Cerebellar cortex (tissue), 1 donor: ENCODE data around the gene SETBP1.
"Not testable (repeated sequence)": the region's sequence is repeated elsewhere in the genome, so short reads cannot be mapped to it uniquely, and the experiment has no call there.

Experiments
- DNase-seq: peaks from one replicate; pipeline ENCODE4 v3.0.0-alpha.2; 2015; ENCODE audit warnings: low spot score

The SETBP1 gene

DNA sequence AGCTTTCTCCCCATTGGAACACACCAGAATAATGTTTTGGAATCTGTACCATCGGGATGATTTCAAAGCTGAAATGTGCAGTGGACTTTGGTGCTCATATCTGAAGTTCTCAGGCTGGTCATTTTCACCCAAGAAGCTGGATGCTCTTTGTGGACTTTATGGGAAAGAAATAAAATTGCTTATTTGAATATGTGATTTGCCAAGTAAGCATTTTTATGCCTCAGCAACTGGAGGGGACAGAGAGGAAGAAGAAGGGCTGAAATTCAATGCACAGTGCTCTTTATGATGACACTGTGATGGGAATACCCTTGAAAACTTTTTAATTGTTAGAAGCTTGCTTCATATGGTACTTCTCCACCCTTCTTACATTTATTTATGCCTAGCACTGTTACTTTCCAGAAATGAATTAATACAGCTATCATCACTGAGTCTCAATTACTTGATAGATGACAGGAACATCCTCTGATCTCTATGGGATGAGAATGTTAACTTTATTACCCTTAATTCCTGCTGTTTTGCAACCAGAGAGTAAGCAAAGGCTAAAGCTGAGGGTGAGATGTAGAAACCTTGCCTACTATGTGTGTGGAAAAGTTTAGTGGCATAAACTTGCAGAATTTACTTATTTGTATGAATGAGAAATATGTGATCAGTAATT, 23.6 kb downstream of the SETBP1 start:
- no peak for DNase-seq

DNA sequence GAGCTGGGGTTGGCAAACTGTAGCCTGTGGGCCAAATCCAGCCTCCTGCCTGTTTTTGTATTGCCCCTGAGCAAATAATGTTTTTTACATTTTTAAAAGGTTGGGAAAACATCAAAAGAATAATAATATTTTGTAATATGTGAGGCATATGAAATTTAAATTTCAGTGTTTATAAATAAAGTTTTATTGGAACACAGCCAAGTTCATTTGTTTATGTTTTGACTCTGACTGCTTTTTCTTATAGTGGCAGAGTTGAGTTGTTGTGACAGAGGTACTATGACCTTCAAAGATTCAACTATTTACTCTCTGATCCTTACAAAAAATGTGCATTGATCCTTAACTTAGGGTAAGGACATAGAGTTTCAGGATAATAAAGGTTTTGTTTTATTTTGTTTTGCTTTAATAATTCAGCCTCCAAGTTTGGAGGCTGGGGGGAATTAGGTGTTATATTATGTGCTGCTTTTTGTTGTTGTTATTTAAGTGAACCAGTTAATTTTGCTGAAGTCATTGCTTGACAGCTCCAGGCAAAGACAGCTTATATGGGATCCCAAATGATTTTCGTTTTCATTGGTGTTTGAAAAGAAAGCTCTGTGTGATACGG, 24.5 kb downstream of the SETBP1 start:
- DNase-seq = no peak

DNA sequence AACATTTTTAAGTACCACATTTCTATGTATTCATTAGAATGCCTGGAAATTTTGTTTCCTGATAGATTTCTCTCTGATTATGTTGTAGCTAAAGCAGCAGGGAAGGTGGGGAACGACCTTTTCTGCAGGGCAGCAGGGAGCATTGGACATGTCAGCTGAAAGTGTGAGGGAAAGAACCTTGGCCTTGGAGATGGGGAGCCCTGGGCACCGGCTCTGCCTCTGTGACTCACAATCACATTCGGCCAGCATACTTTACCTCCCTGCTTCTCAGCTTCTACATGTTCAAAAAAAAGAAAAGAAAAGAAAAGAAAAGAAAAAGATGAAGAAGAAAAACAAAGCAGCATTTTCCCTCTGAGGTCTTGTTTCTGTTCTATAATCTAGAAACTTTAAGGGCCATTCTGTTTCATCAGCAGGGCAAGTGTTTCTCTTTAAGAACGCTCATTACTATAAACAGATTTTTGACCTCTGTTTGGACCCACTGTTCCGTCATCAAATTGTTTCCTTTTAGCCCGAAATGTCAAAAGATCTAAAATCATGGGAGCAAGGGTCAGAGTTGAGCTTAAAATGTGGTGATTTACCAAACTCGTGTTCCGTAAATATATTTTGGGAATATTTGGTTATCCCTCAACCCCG, 27.9 kb downstream of the SETBP1 start:
- no peak for DNase-seq

DNA sequence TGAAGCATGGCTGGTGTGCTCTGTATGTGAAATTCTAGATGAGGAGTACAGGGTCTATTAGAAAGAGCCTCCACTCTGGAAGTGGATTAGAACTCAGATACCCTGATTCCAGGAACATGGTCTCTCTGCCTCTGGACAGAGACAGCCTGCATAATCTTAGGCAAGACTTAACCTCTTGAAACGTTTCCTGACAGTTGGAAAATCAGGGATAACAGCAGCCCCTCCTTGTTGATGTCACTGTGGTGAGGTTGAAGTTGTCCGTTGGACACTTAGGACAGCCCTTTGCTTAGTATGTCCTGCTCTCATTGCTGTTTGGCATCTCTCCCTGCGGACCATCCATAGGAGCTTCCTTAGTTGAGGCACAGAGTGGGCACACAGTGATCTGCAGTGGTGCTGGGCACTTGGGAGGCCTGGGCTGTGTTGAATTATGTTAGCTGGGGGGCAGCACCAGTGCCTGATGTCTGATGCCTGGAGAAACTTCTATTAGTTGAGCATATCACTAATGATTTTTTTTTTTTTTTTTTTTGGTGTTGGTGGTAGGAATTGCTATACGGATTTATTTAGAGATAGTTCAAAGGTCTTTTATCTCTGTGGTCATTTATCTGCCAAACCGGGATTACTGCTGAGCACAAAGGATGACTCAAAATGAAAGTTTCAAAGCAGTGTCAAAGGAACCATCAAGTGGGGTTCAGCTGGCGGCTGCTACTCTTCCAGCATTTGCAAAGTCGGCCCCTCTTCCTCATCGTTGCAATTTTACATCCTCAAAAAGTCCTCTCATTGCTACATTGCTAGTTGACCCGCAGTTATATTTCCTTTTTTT, 28.8 kb downstream of the SETBP1 start:
- DNase-seq = no peak

DNA sequence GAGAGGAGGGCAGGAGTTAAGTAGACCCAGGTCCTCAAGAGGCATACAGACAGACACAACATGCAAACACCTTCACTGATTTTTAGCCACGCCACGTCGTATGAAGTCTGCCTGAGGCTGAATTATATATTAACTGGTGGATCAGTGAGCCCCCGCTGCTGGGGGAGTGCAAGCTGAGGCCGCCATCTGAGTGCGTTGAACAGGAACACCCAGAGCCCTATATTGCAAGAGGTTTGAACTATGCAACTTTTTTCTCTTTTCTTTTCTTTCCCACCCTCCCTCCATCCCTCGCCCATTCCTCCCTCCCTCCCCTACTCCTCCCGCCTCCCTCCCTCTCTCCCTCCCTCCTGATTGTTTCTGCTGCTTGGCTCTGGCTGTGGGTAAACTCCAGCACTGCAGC, 30.2 kb downstream of the SETBP1 start:
- DNase-seq = no peak

DNA sequence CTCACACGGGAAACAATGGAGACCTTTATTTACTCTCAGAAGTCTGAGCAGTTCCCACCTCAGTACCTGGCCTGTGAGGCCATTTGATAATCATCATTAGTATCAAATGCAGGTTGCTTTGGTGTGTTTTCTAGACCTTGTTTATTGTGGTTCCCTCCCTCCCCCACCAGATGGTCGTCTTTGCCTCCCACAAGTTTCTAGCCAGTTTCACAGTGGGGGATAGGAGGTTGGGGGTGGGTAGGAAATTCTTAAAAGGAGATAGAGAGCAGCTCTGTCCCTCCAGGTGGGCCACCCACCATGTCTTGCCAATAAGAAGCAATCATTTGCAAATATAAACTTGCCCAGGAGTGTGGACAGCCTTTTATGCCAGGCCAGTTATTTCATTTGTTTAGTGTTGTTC, 31.3 kb downstream of the SETBP1 start:
- no peak for DNase-seq

DNA sequence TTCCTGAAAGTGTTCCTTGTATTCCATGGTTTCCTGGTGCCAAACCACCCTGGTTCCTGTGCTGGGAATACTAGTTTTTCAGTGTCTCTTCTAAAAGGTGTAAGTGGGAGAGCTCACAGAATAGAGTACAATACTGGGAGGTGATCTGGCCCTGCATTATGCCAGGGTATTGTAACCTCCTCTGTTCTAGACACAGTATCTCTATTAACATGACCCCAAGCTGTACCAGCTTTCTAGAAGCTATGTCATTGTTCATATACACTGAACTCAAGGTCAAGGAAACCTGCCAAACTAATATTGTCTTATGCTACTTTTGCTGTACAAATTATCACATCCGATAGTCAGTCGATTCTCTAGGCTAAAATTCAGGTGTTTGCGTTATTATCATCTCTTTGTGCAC, 32.7 kb downstream of the SETBP1 start:
- DNase-seq = no peak

DNA sequence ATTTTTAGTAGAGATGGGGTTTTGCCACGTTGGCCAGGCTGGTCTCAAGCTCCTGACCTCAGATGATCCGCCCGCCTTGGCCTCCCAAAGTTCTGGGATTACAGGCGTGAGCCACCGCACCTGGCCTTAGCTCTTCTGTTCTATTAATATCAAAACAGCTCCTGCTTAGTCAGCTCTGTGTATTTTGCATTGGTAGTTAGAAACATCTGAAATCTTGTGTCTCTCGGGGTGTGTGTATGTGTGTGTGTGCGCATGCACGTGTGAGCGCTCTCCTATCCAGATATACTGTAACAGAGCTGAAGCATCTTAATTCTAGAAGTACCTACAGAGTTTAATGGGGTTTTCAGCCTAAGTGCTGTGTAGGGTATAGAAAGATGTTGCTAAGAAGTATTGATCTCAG, 33.7 kb downstream of the SETBP1 start:
- no peak for DNase-seq

DNA sequence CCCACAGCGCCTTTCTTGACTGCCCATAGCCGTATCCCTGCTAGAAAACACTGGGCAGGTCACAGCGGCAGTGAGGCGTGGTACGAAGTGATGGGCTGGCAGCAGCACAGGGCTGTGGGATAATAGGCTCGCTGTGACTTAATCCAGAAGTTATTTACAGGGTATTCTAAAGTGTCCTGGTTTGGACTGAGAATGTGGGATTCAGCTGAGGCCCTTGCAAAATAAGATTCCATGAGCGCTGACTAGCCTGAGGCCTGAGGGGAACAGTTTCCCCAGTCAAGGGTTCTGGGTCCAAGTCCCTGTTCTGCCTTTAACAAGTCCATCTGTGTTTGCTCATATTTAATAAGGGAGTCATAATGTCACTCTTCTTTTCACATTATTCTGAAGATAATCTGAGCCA, 34.6 kb downstream of the SETBP1 start:
- DNase-seq = peak; percentile 22

DNA sequence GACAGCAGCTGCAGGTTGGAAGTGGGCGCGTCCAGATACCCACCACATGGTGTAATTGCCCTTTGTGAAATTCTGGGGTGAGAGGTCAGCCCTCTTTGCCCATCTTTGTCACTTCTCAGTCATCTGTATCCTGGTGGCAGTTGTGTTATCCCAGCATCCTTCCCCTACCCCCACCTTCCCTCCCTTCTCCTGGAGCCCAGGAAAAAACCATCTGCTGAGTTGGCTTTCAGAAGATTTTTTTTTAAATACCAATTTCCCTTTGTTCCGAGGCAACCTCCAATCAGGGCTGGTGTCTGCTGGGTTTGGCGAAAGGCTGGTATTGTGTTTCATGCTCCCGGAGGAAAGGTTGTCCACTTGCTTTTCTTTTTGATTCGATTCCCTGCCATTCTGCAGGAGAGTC, 35.2 kb downstream of the SETBP1 start:
- DNase-seq = peak; percentile 95

DNA sequence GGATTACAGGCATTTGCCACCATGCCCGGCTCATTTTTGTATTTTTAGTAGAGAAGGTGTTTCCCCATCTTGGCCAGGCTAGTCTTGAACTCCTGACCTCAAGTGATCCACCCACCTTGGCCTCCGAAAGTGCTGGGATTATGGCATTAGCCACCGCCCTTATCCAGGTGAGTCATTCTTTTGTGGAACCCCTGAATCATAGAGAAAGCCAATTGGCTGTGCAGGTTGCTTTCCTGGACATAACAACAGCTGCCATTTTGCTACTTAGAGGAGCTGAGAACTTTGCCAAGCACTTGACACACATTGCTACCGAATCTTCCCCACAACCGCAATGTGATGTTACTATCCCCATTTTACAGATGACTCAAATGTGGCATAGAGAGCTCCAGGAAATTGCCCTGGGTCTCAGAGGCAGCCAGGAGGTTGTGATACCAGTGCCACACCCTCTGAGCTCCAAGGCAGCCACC, 36.0 kb downstream of the SETBP1 start:
- DNase-seq = no peak

DNA sequence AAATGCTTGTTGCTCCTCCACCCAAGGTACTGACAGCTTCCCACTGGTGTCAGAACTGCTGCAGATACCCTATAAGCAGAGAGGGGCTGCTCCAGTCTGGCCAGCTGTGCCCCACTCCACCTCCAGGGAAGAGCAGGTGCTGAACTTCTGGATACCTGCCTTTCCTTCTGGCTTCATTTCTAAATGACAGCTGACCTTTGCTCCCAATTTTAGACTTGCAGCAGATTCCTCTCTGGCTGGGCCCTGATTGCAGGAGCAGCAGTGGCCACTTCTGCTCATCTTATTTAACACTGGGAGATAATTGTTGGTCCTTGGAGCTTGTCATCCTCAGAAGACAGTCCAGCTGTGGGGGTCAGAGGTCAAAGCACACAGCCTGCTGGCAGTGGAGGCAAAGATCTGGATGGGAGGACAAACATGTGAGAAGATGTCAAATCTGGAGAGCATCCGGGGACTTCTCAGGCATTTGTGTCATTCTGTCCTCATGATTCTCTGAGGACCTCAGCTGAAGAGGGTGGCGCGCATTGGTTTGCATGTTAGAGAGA, 38.9 kb downstream of the SETBP1 start:
- DNase-seq = no peak

DNA sequence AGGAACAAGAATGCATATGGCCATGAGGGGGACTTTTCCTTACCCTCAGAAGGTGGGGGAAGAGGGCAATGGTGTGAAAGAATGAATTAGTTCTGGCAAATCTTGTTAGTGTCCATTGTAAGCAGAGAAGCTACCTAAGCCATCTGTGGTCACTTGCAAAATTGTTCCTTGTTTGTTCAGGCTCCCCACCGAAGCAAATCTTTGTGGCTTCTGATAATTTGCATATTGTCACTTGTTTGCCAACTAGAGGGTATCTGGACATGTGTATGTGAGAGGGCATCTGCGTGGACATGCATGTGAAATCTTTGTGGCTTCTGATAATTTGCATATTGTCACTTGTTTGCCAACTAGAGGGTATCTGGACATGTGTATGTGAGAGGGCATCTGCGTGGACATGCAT, 41.1 kb downstream of the SETBP1 start:
- not testable (repeated sequence) for DNase-seq

DNA sequence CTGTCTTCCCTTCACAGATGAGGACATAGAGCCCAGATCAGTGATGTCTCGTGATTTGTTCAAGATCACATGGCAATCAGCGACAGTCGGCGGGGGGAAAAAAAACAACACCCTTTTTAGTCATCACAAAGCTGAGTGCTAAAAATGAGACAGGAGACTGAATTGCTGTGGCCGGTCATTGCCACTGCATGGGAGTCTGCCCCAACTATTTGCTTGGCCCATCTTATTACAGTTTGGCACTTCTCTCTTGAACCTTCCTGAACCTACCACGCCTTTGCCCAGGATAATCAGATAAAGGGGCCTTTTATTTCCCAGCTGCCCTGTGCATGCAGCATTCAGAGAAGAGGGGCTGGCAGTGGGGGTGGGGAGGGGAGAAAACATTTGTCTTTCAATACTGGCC, 42.7 kb downstream of the SETBP1 start:
- DNase-seq = no peak

DNA sequence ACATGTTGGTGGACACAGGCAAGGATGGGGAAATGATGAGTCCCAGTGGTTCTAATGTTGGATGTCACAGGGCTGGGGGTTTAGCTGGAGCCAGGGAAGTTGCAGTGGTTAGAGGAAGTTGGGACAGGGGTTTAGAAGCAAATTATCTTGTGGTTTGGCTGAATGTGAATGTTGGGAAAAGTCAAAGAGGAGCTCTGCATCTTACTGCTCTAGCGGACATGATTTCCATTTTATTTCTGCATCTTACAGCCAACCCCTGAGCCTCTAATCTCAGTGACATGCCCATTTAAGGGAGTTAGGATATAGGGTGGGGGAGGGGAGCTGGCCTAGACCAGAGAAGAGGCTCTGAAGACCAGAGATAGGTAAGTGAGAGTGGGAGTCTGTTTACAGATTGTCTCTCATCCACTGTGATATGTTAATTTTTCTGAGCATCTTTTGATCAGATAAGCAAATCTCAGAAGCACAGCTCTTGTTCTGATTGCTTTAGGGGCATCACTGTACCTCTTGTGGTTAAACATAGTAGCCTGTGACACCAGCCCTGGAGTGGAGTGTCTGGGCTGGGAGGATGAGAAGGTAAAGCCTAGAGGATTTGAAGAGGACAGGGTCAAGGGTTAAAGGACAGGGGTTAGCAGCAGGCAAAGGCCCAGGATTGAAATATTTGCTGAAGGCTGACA, 43.6 kb downstream of the SETBP1 start:
- DNase-seq = no peak

DNA sequence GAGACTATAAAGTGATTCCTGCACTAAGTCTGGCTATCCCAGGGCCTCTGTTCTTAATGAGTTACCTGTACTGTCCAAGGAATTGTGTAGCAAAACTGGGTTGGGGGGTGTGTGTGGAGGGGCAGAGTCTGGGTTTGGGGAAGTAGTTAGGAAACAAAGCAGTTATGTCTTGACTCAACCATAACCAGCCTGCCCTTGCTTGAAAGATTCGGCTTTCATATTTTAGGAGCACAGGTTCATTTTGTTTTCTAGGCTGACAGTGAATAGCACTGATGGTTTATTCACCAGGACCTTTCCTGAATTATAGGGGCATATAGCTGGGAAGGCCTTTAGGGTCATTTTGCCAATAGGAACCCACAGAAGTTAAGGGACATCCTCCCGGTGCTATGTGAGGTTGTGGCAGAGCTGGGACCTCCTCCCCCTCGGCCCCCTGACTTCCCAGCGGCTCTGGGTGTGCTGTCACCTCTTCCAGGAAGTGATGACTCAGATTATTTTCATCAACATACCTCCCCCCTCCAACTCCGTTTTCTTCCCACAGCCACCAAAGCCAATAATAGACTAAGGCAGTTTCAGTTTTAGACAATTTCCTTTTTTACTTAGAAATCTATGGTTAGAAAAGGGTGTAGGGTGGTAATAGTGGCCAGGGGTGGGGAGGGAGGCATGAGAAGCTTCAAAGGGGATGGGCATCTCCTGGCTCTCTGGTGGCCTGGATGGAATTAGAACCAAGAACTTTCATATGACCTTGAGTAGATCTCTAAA, 44.8 kb downstream of the SETBP1 start:
- DNase-seq = no peak

DNA sequence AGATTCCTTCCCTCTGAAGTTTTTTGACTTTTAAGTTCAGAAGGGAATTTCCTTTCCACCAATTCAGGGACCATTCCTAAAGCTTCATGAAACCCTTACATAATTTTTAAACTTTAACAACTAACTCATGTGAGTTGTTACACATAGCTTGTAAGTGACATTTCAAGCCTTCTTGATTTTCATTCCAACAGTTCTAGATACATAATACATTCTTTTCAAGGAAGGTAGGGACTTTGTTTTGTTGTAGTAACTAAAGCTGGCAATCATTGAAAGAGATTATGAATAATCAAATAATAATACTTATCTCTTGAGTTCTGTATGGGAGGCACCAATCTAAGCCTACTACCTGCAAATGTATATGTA, 45.4 kb downstream of the SETBP1 start:
- no peak for DNase-seq

DNA sequence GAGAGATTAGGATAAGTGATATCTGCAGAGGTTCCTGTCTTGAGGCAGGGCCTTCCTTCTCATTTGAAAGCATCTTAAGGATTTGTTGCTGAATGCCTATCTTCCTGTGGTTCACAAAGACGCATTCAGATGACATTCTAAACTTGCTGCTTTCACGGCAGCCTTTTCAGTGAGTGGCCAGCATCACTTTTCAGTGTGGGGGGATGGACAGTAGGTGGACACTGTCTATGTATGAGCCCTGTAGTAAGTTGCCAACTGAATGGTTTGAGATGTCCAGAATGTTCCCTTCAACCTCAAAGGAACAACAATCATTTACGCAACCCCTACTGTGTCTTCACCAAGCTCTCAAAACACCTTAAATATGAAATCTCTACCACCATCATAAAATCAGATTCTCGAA, 46.6 kb downstream of the SETBP1 start:
- DNase-seq = no peak

DNA sequence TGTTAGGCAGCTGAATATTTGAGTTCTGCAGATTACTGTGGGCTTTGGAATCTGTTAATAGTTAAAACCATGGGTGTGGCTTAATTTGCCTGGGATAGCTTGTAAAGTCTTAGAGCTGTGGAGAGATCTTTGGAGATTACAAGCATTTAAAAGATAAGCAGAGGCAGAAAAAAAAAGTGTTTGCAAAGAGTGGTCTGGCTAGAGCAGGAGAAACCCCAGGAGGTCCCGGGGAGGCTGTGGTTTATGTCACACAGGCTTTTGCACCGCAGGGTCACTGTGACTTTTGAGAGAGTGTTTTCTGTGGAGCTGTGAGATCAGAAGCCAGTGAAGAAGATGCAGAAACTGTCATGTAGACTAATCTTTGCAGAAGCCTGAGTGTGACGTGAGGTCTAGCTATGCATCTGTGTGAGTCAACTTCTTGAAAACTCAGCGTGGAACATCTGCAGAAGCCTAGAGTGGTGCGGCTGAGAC, 49.0 kb downstream of the SETBP1 start:
- DNase-seq = no peak

DNA sequence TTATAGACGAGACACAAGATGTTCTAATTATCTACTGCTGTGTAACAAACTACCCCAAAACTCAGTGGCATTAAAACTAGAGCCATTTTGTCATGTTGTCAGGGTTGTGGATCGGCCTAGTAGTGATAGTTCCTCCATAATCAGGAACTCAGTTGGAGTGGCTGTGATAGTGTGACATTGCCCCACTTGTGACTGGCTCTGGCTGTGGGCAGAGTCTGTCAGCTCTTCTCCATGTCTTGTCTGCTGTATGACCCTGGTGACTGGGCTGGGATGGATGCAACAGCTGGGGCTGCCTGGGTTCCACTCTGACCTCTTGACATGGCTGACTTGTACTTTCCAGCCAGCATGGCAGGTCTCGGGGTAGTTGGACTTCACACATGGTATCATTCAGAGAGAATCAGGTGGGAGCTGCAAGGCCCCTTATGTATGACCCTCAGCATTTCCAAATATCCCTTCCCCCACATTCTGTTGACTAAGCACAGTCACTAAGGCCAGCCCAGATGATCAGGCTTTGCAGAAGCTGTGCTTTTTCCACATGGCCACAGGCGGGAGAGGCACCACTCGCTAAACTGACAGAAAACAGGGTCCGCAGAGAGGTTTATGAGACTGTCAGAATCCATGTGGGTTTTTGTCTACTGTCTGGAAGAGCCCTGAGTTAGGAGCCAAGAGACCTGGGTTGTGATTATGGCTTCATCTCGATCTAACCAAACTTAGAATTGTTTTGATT, 50.3 kb downstream of the SETBP1 start:
- DNase-seq = no peak
